Fibroblast of lung (primary cell): Measurements from ENCODE around the gene PGGT1B.

ENCODE experiments used
- EZH2 ChIP-seq: IDR thresholded peaks from 2 replicates; pipeline ENCODE4 v1.5.1; 2012; ENCODE audit warnings: low read length, control low read depth, mild to moderate bottlenecking; ENCODE audit errors: missing control alignments
- TF ChIP-seq, protein P1 (sequence below), 2 donors: IDR thresholded peaks in 1 of 2; conservative IDR thresholded peaks in 1 of 2; 1 replicate in 1 of 2; 2 replicates in 1 of 2; pipeline ENCODE4 v1.5.1; 2011 to 2012; ENCODE audit warnings: low read length in 2 of 2, control low read depth in 1 of 2, inconsistent platforms in 1 of 2, low read depth in 1 of 2, mild to moderate bottlenecking in 1 of 2

DNA sequence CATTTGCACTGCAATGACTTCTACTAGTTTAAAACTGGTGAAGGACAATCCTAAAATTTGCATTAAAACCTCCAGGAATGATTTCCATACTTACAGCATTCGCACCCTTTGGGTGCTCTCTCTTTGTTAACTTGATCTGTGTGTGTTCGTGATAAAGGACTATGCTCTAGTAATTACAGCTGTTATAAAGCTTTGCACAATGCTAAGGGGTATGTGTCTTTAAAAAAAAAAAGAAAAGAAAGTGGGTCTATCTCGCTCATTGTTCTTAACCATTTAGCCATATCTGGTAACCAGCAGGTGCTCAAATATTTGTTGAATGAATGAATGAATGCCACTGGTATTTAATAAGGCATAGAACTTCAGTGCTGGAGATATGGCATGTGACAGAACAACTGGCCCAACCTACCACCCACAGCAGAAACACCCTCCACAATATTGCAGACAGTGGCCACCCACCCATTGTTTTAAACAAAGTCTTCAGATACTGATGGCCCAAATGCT, 101.7 kb downstream of the PGGT1B start:
- TF ChIP-seq, protein P1, sequence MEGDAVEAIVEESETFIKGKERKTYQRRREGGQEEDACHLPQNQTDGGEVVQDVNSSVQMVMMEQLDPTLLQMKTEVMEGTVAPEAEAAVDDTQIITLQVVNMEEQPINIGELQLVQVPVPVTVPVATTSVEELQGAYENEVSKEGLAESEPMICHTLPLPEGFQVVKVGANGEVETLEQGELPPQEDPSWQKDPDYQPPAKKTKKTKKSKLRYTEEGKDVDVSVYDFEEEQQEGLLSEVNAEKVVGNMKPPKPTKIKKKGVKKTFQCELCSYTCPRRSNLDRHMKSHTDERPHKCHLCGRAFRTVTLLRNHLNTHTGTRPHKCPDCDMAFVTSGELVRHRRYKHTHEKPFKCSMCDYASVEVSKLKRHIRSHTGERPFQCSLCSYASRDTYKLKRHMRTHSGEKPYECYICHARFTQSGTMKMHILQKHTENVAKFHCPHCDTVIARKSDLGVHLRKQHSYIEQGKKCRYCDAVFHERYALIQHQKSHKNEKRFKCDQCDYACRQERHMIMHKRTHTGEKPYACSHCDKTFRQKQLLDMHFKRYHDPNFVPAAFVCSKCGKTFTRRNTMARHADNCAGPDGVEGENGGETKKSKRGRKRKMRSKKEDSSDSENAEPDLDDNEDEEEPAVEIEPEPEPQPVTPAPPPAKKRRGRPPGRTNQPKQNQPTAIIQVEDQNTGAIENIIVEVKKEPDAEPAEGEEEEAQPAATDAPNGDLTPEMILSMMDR (conservative IDR thresholded peaks at IDR 0.05 in 1 of 2, IDR thresholded peaks at IDR 0.05 in 1 of 2; ENCODE audit: low read depth in 1 of 2, low read length in 2 of 2), result no peak
- TF ChIP-seq EZH2, result no peak
